ENCODE measurements around the gene AGAP1.

Gene AGAP1

DNA sequence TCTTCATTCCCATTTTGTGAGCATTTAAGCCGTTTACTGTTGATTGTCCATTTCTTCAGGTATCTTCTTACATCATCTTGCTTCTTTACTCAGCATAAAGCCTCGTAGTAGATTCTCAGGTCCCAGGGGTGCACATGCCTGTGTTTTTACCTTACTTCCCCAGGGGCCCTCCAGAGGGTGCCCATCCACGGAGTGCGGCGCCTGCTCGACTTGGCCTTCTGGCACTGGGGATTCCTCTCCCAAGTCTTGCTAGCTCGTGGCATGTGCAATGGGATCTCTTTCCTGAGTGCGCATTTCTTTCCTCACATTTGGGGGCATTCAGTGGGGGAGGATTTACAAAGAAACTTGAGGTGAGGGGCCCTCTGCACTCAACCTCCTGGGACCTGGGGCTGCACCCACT, 148.1 kb downstream of the AGAP1 start:
- TF ChIP-seq TAF1 (IDR thresholded peaks at IDR 0.05; ENCODE audit: borderline replicate concordance, insufficient read depth, low read length) (no peak), FOXP2 (optimal IDR thresholded peaks at IDR 0.05; ENCODE audit: borderline replicate concordance, extremely low read depth, extremely low read length, insufficient read depth) (no peak), SIN3A (IDR thresholded peaks at IDR 0.05; ENCODE audit: borderline replicate concordance, insufficient read depth, low read length) (no peak), POLR2AphosphoS5 (IDR thresholded peaks at IDR 0.05; ENCODE audit: low read depth, low read length) (no peak)
- TF ChIP-seq, protein P1, sequence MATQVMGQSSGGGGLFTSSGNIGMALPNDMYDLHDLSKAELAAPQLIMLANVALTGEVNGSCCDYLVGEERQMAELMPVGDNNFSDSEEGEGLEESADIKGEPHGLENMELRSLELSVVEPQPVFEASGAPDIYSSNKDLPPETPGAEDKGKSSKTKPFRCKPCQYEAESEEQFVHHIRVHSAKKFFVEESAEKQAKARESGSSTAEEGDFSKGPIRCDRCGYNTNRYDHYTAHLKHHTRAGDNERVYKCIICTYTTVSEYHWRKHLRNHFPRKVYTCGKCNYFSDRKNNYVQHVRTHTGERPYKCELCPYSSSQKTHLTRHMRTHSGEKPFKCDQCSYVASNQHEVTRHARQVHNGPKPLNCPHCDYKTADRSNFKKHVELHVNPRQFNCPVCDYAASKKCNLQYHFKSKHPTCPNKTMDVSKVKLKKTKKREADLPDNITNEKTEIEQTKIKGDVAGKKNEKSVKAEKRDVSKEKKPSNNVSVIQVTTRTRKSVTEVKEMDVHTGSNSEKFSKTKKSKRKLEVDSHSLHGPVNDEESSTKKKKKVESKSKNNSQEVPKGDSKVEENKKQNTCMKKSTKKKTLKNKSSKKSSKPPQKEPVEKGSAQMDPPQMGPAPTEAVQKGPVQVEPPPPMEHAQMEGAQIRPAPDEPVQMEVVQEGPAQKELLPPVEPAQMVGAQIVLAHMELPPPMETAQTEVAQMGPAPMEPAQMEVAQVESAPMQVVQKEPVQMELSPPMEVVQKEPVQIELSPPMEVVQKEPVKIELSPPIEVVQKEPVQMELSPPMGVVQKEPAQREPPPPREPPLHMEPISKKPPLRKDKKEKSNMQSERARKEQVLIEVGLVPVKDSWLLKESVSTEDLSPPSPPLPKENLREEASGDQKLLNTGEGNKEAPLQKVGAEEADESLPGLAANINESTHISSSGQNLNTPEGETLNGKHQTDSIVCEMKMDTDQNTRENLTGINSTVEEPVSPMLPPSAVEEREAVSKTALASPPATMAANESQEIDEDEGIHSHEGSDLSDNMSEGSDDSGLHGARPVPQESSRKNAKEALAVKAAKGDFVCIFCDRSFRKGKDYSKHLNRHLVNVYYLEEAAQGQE (IDR thresholded peaks at IDR 0.05; ENCODE audit: insufficient read depth in 1 of 2, low read depth in 2 of 2, low read length in 2 of 2) = no peak

DNA sequence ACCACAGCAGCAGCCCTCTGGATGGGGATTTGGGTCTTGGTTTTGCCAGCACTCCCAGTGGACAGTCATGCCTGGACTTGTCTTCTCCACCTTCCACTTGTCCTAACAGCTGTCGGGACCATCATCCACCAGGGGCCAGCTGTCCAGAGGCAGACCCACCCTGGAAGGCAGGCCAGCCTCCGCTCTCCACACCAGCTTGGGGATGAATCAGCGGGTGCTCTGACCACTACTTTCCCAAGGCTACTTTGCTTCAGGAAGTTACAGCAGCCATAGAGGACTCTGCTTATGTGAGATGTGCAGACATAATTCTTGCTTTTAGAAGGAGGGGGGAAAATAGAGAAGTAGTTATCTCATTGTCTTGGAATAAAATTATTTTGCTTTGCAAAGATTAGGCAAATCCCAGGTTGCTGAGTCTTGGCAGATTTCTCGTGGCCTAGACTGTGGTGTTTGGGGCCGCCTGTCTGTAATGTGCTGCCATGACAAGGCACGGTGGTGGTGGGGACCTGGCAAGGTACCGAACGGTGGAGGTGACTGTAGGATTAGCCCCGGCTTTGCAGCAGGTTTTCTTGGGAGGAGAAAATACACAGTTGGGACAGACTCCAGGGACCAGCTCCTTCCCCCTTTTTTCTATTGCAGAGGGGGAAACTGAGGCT, 148.7 kb downstream of the AGAP1 start:
- TF ChIP-seq TAF1 (IDR thresholded peaks at IDR 0.05; ENCODE audit: borderline replicate concordance, insufficient read depth, low read length) = no peak
- TF ChIP-seq POLR2AphosphoS5 (IDR thresholded peaks at IDR 0.05; ENCODE audit: low read depth, low read length) = no peak
- TF ChIP-seq FOXP2 (optimal IDR thresholded peaks at IDR 0.05; ENCODE audit: borderline replicate concordance, extremely low read depth, extremely low read length, insufficient read depth) = no peak
- TF ChIP-seq, protein P1 (IDR thresholded peaks at IDR 0.05; ENCODE audit: insufficient read depth in 1 of 2, low read depth in 2 of 2, low read length in 2 of 2) = no peak
- TF ChIP-seq SIN3A (IDR thresholded peaks at IDR 0.05; ENCODE audit: borderline replicate concordance, insufficient read depth, low read length) = no peak

DNA sequence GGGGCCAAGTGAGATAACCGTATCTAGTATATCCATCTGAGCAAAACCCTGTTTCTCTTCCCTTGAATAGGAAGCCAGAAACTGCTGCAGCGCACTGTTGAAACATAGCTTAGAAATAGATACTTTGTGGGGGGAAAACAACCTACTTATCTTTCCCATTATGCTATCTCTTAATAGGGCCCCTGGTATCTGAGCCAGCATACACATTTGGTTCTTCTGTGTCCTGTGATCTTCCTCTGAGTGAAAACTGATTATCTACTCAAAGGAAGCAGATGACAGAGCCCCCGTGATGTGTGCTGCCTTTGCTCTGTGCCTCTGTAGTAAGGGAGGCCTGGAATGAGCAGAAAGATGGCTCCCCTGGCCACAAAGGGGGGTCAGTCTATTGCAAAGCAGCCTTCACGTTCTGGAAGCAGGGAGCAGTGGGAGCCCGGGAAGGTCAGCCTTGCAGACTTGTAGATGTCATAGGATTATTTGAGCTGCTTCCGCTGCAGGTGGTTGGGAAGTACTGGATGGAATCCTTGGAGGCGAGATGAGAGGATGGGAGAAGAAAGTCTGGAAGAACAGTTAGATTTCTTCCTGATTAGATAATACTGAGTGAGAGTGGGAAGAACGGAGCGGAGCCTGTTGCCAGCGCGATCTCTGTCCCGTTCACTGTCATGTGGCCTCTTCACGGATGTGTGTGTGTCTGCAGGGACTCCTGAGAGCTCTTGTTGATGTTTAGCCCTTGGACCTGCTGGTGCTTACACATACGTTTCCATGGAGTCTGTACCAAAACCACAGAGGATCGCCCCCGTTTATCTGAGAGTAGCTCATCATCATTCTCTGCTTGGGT, 150.1 kb downstream of the AGAP1 start:
- TF ChIP-seq FOXP2 (optimal IDR thresholded peaks at IDR 0.05; ENCODE audit: borderline replicate concordance, extremely low read depth, extremely low read length, insufficient read depth) = no peak
- no peak for TF ChIP-seq POLR2AphosphoS5 (IDR thresholded peaks at IDR 0.05; ENCODE audit: low read depth, low read length)
- TF ChIP-seq, protein P1 (IDR thresholded peaks at IDR 0.05; ENCODE audit: insufficient read depth in 1 of 2, low read depth in 2 of 2, low read length in 2 of 2) = no peak
- no peak for TF ChIP-seq SIN3A (IDR thresholded peaks at IDR 0.05; ENCODE audit: borderline replicate concordance, insufficient read depth, low read length)
- no peak for TF ChIP-seq TAF1 (IDR thresholded peaks at IDR 0.05; ENCODE audit: borderline replicate concordance, insufficient read depth, low read length)

DNA sequence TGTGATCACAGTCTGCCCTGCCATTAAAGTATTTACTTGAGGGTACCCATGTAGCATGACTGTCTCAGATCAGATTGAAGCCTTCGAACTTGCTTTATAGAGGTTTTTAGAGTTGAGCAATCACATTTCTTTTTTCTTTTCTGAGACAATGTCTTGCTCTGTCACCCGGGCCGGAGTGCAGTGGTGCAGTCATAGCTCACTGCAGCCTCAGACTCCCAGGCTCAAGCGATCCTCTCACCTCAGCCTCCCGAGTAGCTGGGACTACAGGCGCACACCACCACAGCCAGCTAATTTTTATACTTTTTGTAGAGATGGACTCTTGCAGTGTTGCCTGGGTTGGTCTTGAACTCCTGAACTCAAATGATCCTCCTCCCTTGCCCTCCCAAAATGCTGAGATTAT, 153.4 kb downstream of the AGAP1 start:
- no peak for TF ChIP-seq TAF1 (IDR thresholded peaks at IDR 0.05; ENCODE audit: borderline replicate concordance, insufficient read depth, low read length)
- TF ChIP-seq FOXP2 (optimal IDR thresholded peaks at IDR 0.05; ENCODE audit: borderline replicate concordance, extremely low read depth, extremely low read length, insufficient read depth) = no peak
- TF ChIP-seq, protein P1 (IDR thresholded peaks at IDR 0.05; ENCODE audit: insufficient read depth in 1 of 2, low read depth in 2 of 2, low read length in 2 of 2) = no peak
- no peak for TF ChIP-seq SIN3A (IDR thresholded peaks at IDR 0.05; ENCODE audit: borderline replicate concordance, insufficient read depth, low read length)
- no peak for TF ChIP-seq POLR2AphosphoS5 (IDR thresholded peaks at IDR 0.05; ENCODE audit: low read depth, low read length)
